CD14-positive monocyte (primary cell): ENCODE data around the gene SEC14L1. TPM values are rescaled to one million over a fixed set of nuclear protein-coding genes. Genes with fewer than 3 reads are reported as not detected.
"Not testable (repeated sequence)": the region's sequence is repeated elsewhere in the genome, so short reads cannot be mapped to it uniquely, and the experiment has no call there.

Experiments
- DNase-seq, 3 donors: peaks; one replicate each; pipeline ENCODE4 v3.0.0-alpha.2; 2011 to 2022
- H2AFZ ChIP-seq: 2 replicates; pipeline ENCODE4 v1.6.0; 2012; ENCODE audit warnings: mild to moderate bottlenecking, low read depth, low read length, inconsistent platforms; ENCODE audit not compliant: insufficient read depth, poor library complexity, severe bottlenecking
- H3K27ac ChIP-seq, 2 donors: 1 replicate in 1 of 2; 2 replicates in 1 of 2; pipeline ENCODE4 v1.5.1; 2012 to 2013; ENCODE audit warnings: low read length in 2 of 2, control low read depth in 1 of 2, inconsistent platforms in 1 of 2, low read depth in 1 of 2, mild to moderate bottlenecking in 1 of 2
- H3K27me3 ChIP-seq, 2 donors: one replicate each; pipeline versions ENCODE4 v1.6.0 to v1.6.1; 2011 to 2013; ENCODE audit warnings: low read length in 2 of 2; ENCODE audit not compliant: control insufficient read depth in 2 of 2, insufficient read depth in 2 of 2
- H3K36me3 ChIP-seq, 2 donors: replicated peaks in 1 of 2; 1 replicate in 1 of 2; 2 replicates in 1 of 2; pipeline versions ENCODE4 v1.5.1 to v1.6.1; 2012 to 2013; ENCODE audit warnings: low read length in 2 of 2, control low read depth in 1 of 2, inconsistent platforms in 1 of 2, mild to moderate bottlenecking in 1 of 2; ENCODE audit not compliant: insufficient read depth in 2 of 2, control insufficient read depth in 1 of 2
- H3K4me1 ChIP-seq, 2 donors: 1 replicate in 1 of 2; 2 replicates in 1 of 2; pipeline versions ENCODE4 v1.5.1 to v1.6.1; 2012 to 2013; ENCODE audit warnings: low read length in 2 of 2, control low read depth in 1 of 2, inconsistent platforms in 1 of 2, mild to moderate bottlenecking in 1 of 2, moderate library complexity in 1 of 2; ENCODE audit not compliant: insufficient read depth in 2 of 2, control insufficient read depth in 1 of 2
- H3K4me2 ChIP-seq: replicated peaks from 2 replicates; pipeline ENCODE3; 2012; ENCODE audit warnings: low read length, moderate library complexity, mild to moderate bottlenecking; ENCODE audit not compliant: poor library complexity, severe bottlenecking; ENCODE audit errors: extremely low read depth
- H3K4me3 ChIP-seq, 3 experiments: fragments of 200-600 bp in 1 of 3; sonication (generic) in 1 of 3; replicated peaks in 1 of 3; 1 replicate in 2 of 3; 2 replicates in 1 of 3; pipeline ENCODE4 v1.5.1; 2011 to 2013; ENCODE audit warnings: low read length in 3 of 3, mild to moderate bottlenecking in 3 of 3, control low read depth in 2 of 3, low read depth in 2 of 3, inconsistent platforms in 1 of 3, moderate library complexity in 1 of 3
- H3K79me2 ChIP-seq: 2 replicates; pipeline ENCODE4 v1.6.0; 2012; ENCODE audit warnings: mild to moderate bottlenecking, control low read depth, inconsistent platforms, low read length, moderate library complexity; ENCODE audit not compliant: insufficient read depth
- H3K9ac ChIP-seq: 2 replicates; pipeline ENCODE4 v1.6.0; 2017; ENCODE audit warnings: low read length, mild to moderate bottlenecking; ENCODE audit not compliant: insufficient read depth, poor library complexity, severe bottlenecking
- H3K9me3 ChIP-seq, 2 donors: replicated peaks in 1 of 2; 1 replicate in 1 of 2; 2 replicates in 1 of 2; pipeline versions ENCODE4 v1.5.1 to v1.6.1; 2012 to 2013; ENCODE audit warnings: low read length in 2 of 2, control low read depth in 1 of 2; ENCODE audit not compliant: control insufficient read depth in 1 of 2, insufficient read depth in 1 of 2
- H4K20me1 ChIP-seq: 2 replicates; pipeline ENCODE4 v1.6.0; 2012; ENCODE audit warnings: mild to moderate bottlenecking, low read length, control low read depth, moderate library complexity; ENCODE audit not compliant: insufficient read depth
- H3K27ac Mint-ChIP-seq, 7 donors: one replicate each; pipeline ENCODE4 v1.8.0; 2020; ENCODE audit warnings: mild to moderate bottlenecking in 7 of 7, mixed read lengths in 7 of 7, moderate library complexity in 6 of 7, inconsistent platforms in 2 of 7
- H3K27me3 Mint-ChIP-seq, 3 donors: one replicate each; pipeline ENCODE4 v1.8.0; 2021 to 2022; ENCODE audit warnings: low read depth in 3 of 3, mild to moderate bottlenecking in 3 of 3, mixed read lengths in 3 of 3, moderate library complexity in 3 of 3, inconsistent platforms in 1 of 3
- H3K36me3 Mint-ChIP-seq, 2 donors: one replicate each; pipeline ENCODE4 v1.8.0; 2020; ENCODE audit warnings: mixed read lengths in 2 of 2, inconsistent platforms in 1 of 2, mild to moderate bottlenecking in 1 of 2
- H3K4me1 Mint-ChIP-seq: one replicate; pipeline ENCODE4 v1.8.0; 2020; ENCODE audit warnings: mild to moderate bottlenecking, mixed read lengths
- H3K4me3 Mint-ChIP-seq, 2 donors: one replicate each; pipeline ENCODE4 v1.8.0; 2020; ENCODE audit warnings: mild to moderate bottlenecking in 2 of 2, mixed read lengths in 2 of 2, moderate library complexity in 1 of 2
- H3K9me3 Mint-ChIP-seq, 7 donors: one replicate each; pipeline ENCODE4 v1.8.0; 2020 to 2022; ENCODE audit warnings: mixed read lengths in 7 of 7, mild to moderate bottlenecking in 6 of 7, moderate library complexity in 6 of 7, inconsistent platforms in 2 of 7
- CTCF ChIP-seq: fragments of 200-600 bp; IDR thresholded peaks from one replicate; pipeline ENCODE4 v1.8.0; 2022; ENCODE audit warnings: antibody characterized with exemption, mild to moderate bottlenecking
- WGBS: methylation state at CpG from one replicate; pipeline ENCODE4 v1.1.5; 2013; ENCODE audit warnings: missing lambda C conversion rate; ENCODE audit not compliant: insufficient coverage; 5-methylcytosine and 5-hydroxymethylcytosine counted together
- intact Hi-C, 2 donors: fragments of 100-400 bp; cut with micrococcal nuclease; formaldehyde crosslinking; loops; one replicate each; pipeline versions ENCODE4 v1.15.0 to v1.15.1; 2023
- polyA plus RNA-seq, 3 donors: library from polyadenylated mRNA; depleted of rRNA in 1 of 3; unstranded in 2 of 3; stranded (reverse) in 1 of 3; fragments of 300-500 nt in 2 of 3; fragments of >200 nt in 1 of 3; fragmentation: Illumina TruSeq in 2 of 3; gene quantifications; 1 replicate in 2 of 3; 2 replicates in 1 of 3; pipeline ENCODE4 v1.2.3, GENCODE V29; 2012 to 2021

The SEC14L1 gene
- polyA plus RNA-seq, 3 donors: 34.1 to 76.4 (median 43.2) TPM

GRCh38 chr17:77150196-77150595 is 9.4 kb downstream of the SEC14L1 start:
- Histone ChIP-seq H3K27me3 (no peaks in the 10 kb centered on the region), H4K20me1 (peaks cover 97% of the 10 kb centered on the region), H3K4me1 (peaks cover 14 to 18% of the 10 kb centered on the region in 2 donors), H3K4me2 (no peak overlapping the region), H3K4me3 (no peak overlapping the region), H2AFZ (no peak overlapping the region), H3K9ac (no peak overlapping the region), H3K36me3 (peaks cover 42 to 84% of the 10 kb centered on the region in 2 donors), H3K79me2 (peaks cover 98% of the 10 kb centered on the region), H3K9me3 (no peaks in the 10 kb centered on the region), H3K27ac (peak overlapping the region in 1 of 2 donors; percentile 9)
- intact Hi-C loops: no loop called here
- TF ChIP-seq CTCF: no peak
- H3K9me3 Mint-ChIP-seq: no peaks in the 10 kb centered on the region
- peaks cover 52% of the 10 kb centered on the region for H3K4me1 Mint-ChIP-seq
- 97% methylated on average over 3 of the region's 5 CpGs for WGBS
- DNase-seq: no peak
- no peak overlapping the region for H3K4me3 Mint-ChIP-seq
- peaks cover 0 to 2% (median 0%) of the 10 kb centered on the region in 3 donors for H3K27me3 Mint-ChIP-seq
- H3K36me3 Mint-ChIP-seq: peaks cover 68 to 83% of the 10 kb centered on the region in 2 donors
- H3K27ac Mint-ChIP-seq: peak overlapping the region in 1 of 7 donors; percentile 58

- H3K9me3 ChIP-seq: no peaks in the 10 kb centered on the region
- WGBS: 100% methylated on average over 3 of the region's 7 CpGs
- H3K9ac ChIP-seq: no peak overlapping the region
- H3K36me3 ChIP-seq: peaks cover 46 to 89% of the 10 kb centered on the region in 2 donors
- H4K20me1 ChIP-seq: peaks cover 97% of the 10 kb centered on the region
- Mint-ChIP-seq H3K27me3 (peaks cover 0 to 2% (median 0%) of the 10 kb centered on the region in 3 donors), H3K4me1 (peaks cover 48% of the 10 kb centered on the region), H3K36me3 (peaks cover 71 to 87% of the 10 kb centered on the region in 2 donors), H3K27ac (no peak overlapping the region), H3K9me3 (no peaks in the 10 kb centered on the region), H3K4me3 (no peak overlapping the region)
- TF ChIP-seq CTCF: no peak
- intact Hi-C loops: no loop called here
- H3K27ac ChIP-seq: no peak overlapping the region
- DNase-seq: no peak
- H2AFZ ChIP-seq: no peak overlapping the region
- H3K79me2 ChIP-seq: peaks cover 98% of the 10 kb centered on the region
- H3K27me3 ChIP-seq: no peaks in the 10 kb centered on the region
- peaks cover 4 to 8% of the 10 kb centered on the region in 2 donors for H3K4me1 ChIP-seq
- no peak overlapping the region for H3K4me2 ChIP-seq
- H3K4me3 ChIP-seq: no peak overlapping the region
These were observed 10.4 kb downstream of the SEC14L1 start for GRCh38 chr17:77151186-77151585.

GRCh38 chr17:77152056-77152455 is 11.3 kb downstream of the SEC14L1 start:
- DNase-seq, H3K4me2 ChIP-seq, H3K9ac ChIP-seq, H3K27me3 ChIP-seq, H3K9me3 Mint-ChIP-seq, H3K4me3 Mint-ChIP-seq, intact Hi-C loops, H3K9me3 ChIP-seq, H2AFZ ChIP-seq, H3K27me3 Mint-ChIP-seq, H3K4me1 ChIP-seq, H3K4me3 ChIP-seq, H3K27ac ChIP-seq: not testable (repeated sequence)
- peaks cover 68 to 83% of the 10 kb centered on the region in 2 donors for H3K36me3 Mint-ChIP-seq
- H3K36me3 ChIP-seq: peaks cover 43 to 87% of the 10 kb centered on the region in 2 donors
- WGBS: 100% methylated on average over 3 of the region's 6 CpGs
- peaks cover 100% of the 10 kb centered on the region for H4K20me1 ChIP-seq
- peaks cover 98% of the 10 kb centered on the region for H3K79me2 ChIP-seq
- H3K4me1 Mint-ChIP-seq: peaks cover 39% of the 10 kb centered on the region
- peak overlapping the region in 2 of 7 donors; percentile 28 to 31 for H3K27ac Mint-ChIP-seq
